ENCODE results near the gene NKD2. TPM values are rescaled to one million over a fixed set of nuclear protein-coding genes. Genes with fewer than 3 reads are reported as not detected.
"Not testable (repeated sequence)": the region's sequence is repeated elsewhere in the genome, so short reads cannot be mapped to it uniquely, and the experiment has no call there.

Gene NKD2
- total and polyA plus RNA-seq, 2 experiments from 2014 or later, result 1.4 to 9.1 TPM

GRCh38 chr5:1079486-1079885, 70.9 kb downstream of the NKD2 start:
- Histone ChIP-seq H3K9me3 (ENCODE audit: low read depth) (no peaks in the 10 kb centered on the region), H3K36me3 (replicated peaks; ENCODE audit: insufficient read depth, low read depth) (no peaks in the 10 kb centered on the region), H3K4me3 (no peak overlapping the region), H3K4me1 (ENCODE audit: insufficient read depth) (no peaks in the 10 kb centered on the region), H3K4me2 (no peak overlapping the region), H4K20me1 (ENCODE audit: insufficient read depth, poor library complexity, severe bottlenecking) (no peaks in the 10 kb centered on the region), H3K27me3 (no peaks in the 10 kb centered on the region), H3K27ac (no peak overlapping the region), H3K79me2 (no peaks in the 10 kb centered on the region), H2AFZ (no peak overlapping the region), H3K9me2 (replicated peaks; ENCODE audit: insufficient read depth) (no peaks in the 10 kb centered on the region)
- DNase-seq (ENCODE audit: low spot score), result no peak
- TF ChIP-seq EZH2phosphoT487 (IDR thresholded peaks at IDR 0.05; ENCODE audit: low read depth, severe bottlenecking, unreplicated experiment) (no peak), EZH2 (IDR thresholded peaks at IDR 0.05; ENCODE audit: borderline replicate concordance) (no peak)
- TF ChIP-seq, protein P1, sequence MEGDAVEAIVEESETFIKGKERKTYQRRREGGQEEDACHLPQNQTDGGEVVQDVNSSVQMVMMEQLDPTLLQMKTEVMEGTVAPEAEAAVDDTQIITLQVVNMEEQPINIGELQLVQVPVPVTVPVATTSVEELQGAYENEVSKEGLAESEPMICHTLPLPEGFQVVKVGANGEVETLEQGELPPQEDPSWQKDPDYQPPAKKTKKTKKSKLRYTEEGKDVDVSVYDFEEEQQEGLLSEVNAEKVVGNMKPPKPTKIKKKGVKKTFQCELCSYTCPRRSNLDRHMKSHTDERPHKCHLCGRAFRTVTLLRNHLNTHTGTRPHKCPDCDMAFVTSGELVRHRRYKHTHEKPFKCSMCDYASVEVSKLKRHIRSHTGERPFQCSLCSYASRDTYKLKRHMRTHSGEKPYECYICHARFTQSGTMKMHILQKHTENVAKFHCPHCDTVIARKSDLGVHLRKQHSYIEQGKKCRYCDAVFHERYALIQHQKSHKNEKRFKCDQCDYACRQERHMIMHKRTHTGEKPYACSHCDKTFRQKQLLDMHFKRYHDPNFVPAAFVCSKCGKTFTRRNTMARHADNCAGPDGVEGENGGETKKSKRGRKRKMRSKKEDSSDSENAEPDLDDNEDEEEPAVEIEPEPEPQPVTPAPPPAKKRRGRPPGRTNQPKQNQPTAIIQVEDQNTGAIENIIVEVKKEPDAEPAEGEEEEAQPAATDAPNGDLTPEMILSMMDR (IDR thresholded peaks at IDR 0.05; ENCODE audit: poor library complexity), result no peak
- WGBS (ENCODE audit: low lambda C conversion rate, missing lambda C conversion rate), result 95% methylated on average over 9 of the region's 18 CpGs

DNA sequence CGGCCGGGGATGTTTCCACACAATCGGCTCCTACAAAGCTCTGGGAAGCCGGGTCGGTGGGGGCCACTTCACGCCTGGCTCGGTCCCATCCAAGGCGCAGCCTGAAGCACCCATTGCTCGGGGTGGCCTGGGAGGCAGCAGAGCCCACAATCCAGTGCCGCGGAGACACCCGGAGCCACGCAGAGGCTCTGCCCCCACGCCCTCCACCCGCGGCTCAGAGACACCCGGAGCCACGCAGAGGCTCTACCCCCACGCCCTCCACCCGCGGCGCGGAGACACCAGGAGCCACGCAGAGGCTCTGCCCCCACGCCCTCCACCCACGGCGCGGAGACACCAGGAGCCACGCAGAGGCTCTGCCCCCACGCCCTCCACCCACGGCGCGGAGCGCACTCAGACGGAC, 71.4 kb downstream of the NKD2 start:
- no peak overlapping the region for H3K27ac ChIP-seq
- H3K79me2 ChIP-seq, result no peaks in the 10 kb centered on the region
- no peaks in the 10 kb centered on the region for H3K36me3 ChIP-seq (replicated peaks; ENCODE audit: insufficient read depth, low read depth)
- TF ChIP-seq, protein P1 (IDR thresholded peaks at IDR 0.05; ENCODE audit: poor library complexity), result no peak
- TF ChIP-seq EZH2phosphoT487 (IDR thresholded peaks at IDR 0.05; ENCODE audit: low read depth, severe bottlenecking, unreplicated experiment) (no peak), EZH2 (IDR thresholded peaks at IDR 0.05; ENCODE audit: borderline replicate concordance) (no peak)
- no peak for DNase-seq (ENCODE audit: low spot score)
- no peaks in the 10 kb centered on the region for H3K27me3 ChIP-seq
- H3K9me2 ChIP-seq (replicated peaks; ENCODE audit: insufficient read depth), result no peaks in the 10 kb centered on the region
- H3K9me3 ChIP-seq (ENCODE audit: low read depth), result no peaks in the 10 kb centered on the region
- H2AFZ ChIP-seq, result no peak overlapping the region
- H3K4me2 ChIP-seq, result no peak overlapping the region
- 93% methylated on average over 18 of the region's 35 CpGs for WGBS (ENCODE audit: low lambda C conversion rate, missing lambda C conversion rate)
- H4K20me1 ChIP-seq (ENCODE audit: insufficient read depth, poor library complexity, severe bottlenecking), result no peaks in the 10 kb centered on the region
- no peaks in the 10 kb centered on the region for H3K4me1 ChIP-seq (ENCODE audit: insufficient read depth)
- no peak overlapping the region for H3K4me3 ChIP-seq

GRCh38 chr5:1080432-1080831, 71.8 kb downstream of the NKD2 start:
- no peaks in the 10 kb centered on the region for H3K27me3 ChIP-seq
- no peaks in the 10 kb centered on the region for H4K20me1 ChIP-seq (ENCODE audit: insufficient read depth, poor library complexity, severe bottlenecking)
- 77% methylated on average over 18 of the region's 18 CpGs for WGBS (ENCODE audit: low lambda C conversion rate, missing lambda C conversion rate)
- no peak overlapping the region for H3K4me3 ChIP-seq
- no peak for TF ChIP-seq EZH2phosphoT487 (IDR thresholded peaks at IDR 0.05; ENCODE audit: low read depth, severe bottlenecking, unreplicated experiment)
- TF ChIP-seq EZH2 (IDR thresholded peaks at IDR 0.05; ENCODE audit: borderline replicate concordance), result no peak
- TF ChIP-seq, protein P1 (IDR thresholded peaks at IDR 0.05; ENCODE audit: poor library complexity), result no peak
- no peaks in the 10 kb centered on the region for H3K9me2 ChIP-seq (replicated peaks; ENCODE audit: insufficient read depth)
- H3K79me2 ChIP-seq, result no peaks in the 10 kb centered on the region
- no peaks in the 10 kb centered on the region for H3K9me3 ChIP-seq (ENCODE audit: low read depth)
- H3K4me1 ChIP-seq (ENCODE audit: insufficient read depth), result no peaks in the 10 kb centered on the region
- no peaks in the 10 kb centered on the region for H3K36me3 ChIP-seq (replicated peaks; ENCODE audit: insufficient read depth, low read depth)
- H2AFZ ChIP-seq, result no peak overlapping the region
- no peak overlapping the region for H3K27ac ChIP-seq
- H3K4me2 ChIP-seq, result no peak overlapping the region
- no peak for DNase-seq (ENCODE audit: low spot score)

- WGBS (ENCODE audit: low lambda C conversion rate, missing lambda C conversion rate), result 97% methylated on average over 26 of the region's 26 CpGs
- no peak for DNase-seq (ENCODE audit: low spot score)
- Histone ChIP-seq H3K79me2 (no peaks in the 10 kb centered on the region), H3K36me3 (replicated peaks; ENCODE audit: insufficient read depth, low read depth) (no peaks in the 10 kb centered on the region), H3K27me3 (no peaks in the 10 kb centered on the region), H3K4me1 (ENCODE audit: insufficient read depth) (no peaks in the 10 kb centered on the region), H3K27ac (no peak overlapping the region), H2AFZ (no peak overlapping the region), H3K9me2 (replicated peaks; ENCODE audit: insufficient read depth) (no peaks in the 10 kb centered on the region), H4K20me1 (ENCODE audit: insufficient read depth, poor library complexity, severe bottlenecking) (no peaks in the 10 kb centered on the region), H3K9me3 (ENCODE audit: low read depth) (no peaks in the 10 kb centered on the region), H3K4me3 (no peak overlapping the region), H3K4me2 (no peak overlapping the region)
- TF ChIP-seq EZH2phosphoT487 (IDR thresholded peaks at IDR 0.05; ENCODE audit: low read depth, severe bottlenecking, unreplicated experiment) (no peak), EZH2 (IDR thresholded peaks at IDR 0.05; ENCODE audit: borderline replicate concordance) (no peak)
- TF ChIP-seq, protein P1 (IDR thresholded peaks at IDR 0.05; ENCODE audit: poor library complexity), result no peak
Measured at GRCh38 chr5:1081519-1081918, 72.9 kb downstream of the NKD2 start.

DNA sequence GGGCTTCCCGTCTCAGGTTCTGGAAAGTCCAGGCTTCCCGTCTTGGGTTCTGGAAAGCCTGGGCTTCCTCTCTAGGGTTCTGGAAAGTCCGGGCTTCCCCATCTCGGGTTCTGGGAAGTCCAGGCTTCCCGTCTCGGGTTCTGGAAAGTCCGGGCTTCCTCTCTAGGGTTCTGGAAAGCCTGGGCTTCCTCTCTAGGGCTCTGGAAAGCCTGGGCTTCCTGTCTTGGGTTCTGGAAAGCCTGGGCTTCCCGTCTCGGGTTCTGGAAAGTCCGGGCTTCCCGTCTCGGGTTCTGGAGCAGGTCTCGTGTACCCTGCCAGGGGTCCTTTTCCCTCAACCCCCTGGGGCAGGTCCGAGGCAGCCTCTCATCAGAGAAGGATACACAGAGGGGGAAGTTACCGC, 74.4 kb downstream of the NKD2 start:
- 97% methylated on average over 12 of the region's 15 CpGs for WGBS (ENCODE audit: low lambda C conversion rate, missing lambda C conversion rate)
- not testable (repeated sequence) for H2AFZ ChIP-seq; H3K9me2 ChIP-seq (replicated peaks; ENCODE audit: insufficient read depth); H3K4me2 ChIP-seq; DNase-seq (ENCODE audit: low spot score); H3K4me3 ChIP-seq; H3K36me3 ChIP-seq (replicated peaks; ENCODE audit: insufficient read depth, low read depth); H3K27me3 ChIP-seq; H3K27ac ChIP-seq; H3K79me2 ChIP-seq; H3K4me1 ChIP-seq (ENCODE audit: insufficient read depth); H4K20me1 ChIP-seq (ENCODE audit: insufficient read depth, poor library complexity, severe bottlenecking); H3K9me3 ChIP-seq (ENCODE audit: low read depth)
